ENCODE data around the gene PAQR3.

- TF ChIP-seq USF2 (IDR thresholded peaks at IDR 0.05; ENCODE audit: low read depth, low read length) = no peak
- TF ChIP-seq RFX5 (IDR thresholded peaks at IDR 0.05; ENCODE audit: low read depth, low read length) = no peak
- no peak for TF ChIP-seq RAD21 (IDR thresholded peaks at IDR 0.05; ENCODE audit: low read length)
- no peak for TF ChIP-seq CTCF (conservative IDR thresholded peaks at IDR 0.05; ENCODE audit: low read depth, low read length)
- TF ChIP-seq RCOR1 (IDR thresholded peaks at IDR 0.05; ENCODE audit: insufficient replicate concordance, low read length) = no peak
- no peak for TF ChIP-seq POLR2A (IDR thresholded peaks at IDR 0.05; ENCODE audit: low read depth, low read length)
- no peak for TF ChIP-seq FOS (IDR thresholded peaks at IDR 0.05; ENCODE audit: low read depth, low read length)
- TF ChIP-seq CEBPB (IDR thresholded peaks at IDR 0.05; ENCODE audit: low read depth, low read length) = no peak
- no peak for TF ChIP-seq MXI1 (IDR thresholded peaks at IDR 0.05; ENCODE audit: borderline replicate concordance, low read depth, low read length)
- TF ChIP-seq BHLHE40 (IDR thresholded peaks at IDR 0.05; ENCODE audit: low read depth, low read length) = no peak
- no peak for TF ChIP-seq MAFK (IDR thresholded peaks at IDR 0.05; ENCODE audit: low read depth, low read length)
- TF ChIP-seq CHD1 (IDR thresholded peaks at IDR 0.05; ENCODE audit: low read depth, low read length) = no peak
These were observed 2.2 kb downstream of the PAQR3 start for GRCh38 chr4:78936989-78937388.

All from IMR-90 (cell line).